K562 (cell line): ENCODE results near the gene SHISA6. TPM values are rescaled to one million over a fixed set of nuclear protein-coding genes. Genes with fewer than 3 reads are reported as not detected.

Experiments
- ATAC-seq: fragments of 200-7000 bp; cut with Tn5 transposase; 3 replicates; pipeline ENCODE4 v1.9.1; 2020; ENCODE audit warnings: moderate library complexity
- BruUV-seq: library from RNA; stranded (reverse); fragments of 400-500 nt; replicated peaks from 2 replicates; lab custom pipeline; 2021; lab: Mats Ljungman, UMichigan
- CTCF ChIA-PET: fragments of 300-600 bp; formaldehyde crosslinking; extraction: SDS; loops from one replicate; lab custom pipeline; 2021; ENCODE audit warnings: low intra/inter-chr PET ratio; lab: Yijun Ruan, JAX
- POLR2A ChIA-PET: fragments of 300-600, 350-650 bp; sonication (Branson Sonifier 250); formaldehyde crosslinking; extraction: SDS; loops from one replicate; lab custom pipeline; 2021; ENCODE audit warnings: antibody characterized with exemption, inconsistent platforms; lab: Yijun Ruan, JAX
- DNase-seq, 4 experiments: peaks; one replicate each; pipeline versions ENCODE4 v3.0.0 to v3.0.0-alpha.2; 2011 to 2018; ENCODE audit warnings: low spot score in 3 of 4, mixed read lengths in 3 of 4; ENCODE audit errors: extremely low read depth in 1 of 4
- FAIRE-seq: peaks from 2 replicates; lab custom pipeline; 2011; peaks lifted over from hg19 to GRCh38; lab: Jason Lieb, UNC
- H2AFZ ChIP-seq: 2 replicates; pipeline ENCODE4 v1.6.0; 2011; ENCODE audit warnings: low read depth, low read length, control low read depth, inconsistent platforms
- H3K27ac ChIP-seq: fragments of 200-600 bp; 3 replicates; pipeline ENCODE4 v1.8.0; 2011; ENCODE audit warnings: low read depth, mild to moderate bottlenecking, control low read depth, inconsistent platforms, low read length, moderate library complexity, mixed read lengths; ENCODE audit errors: extremely low read depth
- H3K27me3 ChIP-seq, 2 experiments: fragments of 300-600 bp in 1 of 2; 2 replicates in 1 of 2; 3 replicates in 1 of 2; pipeline versions ENCODE4 v1.6.0 to v1.8.0; 2011; ENCODE audit warnings: inconsistent platforms in 2 of 2, low read length in 2 of 2, mild to moderate bottlenecking in 1 of 2, mixed read lengths in 1 of 2, moderate library complexity in 1 of 2; ENCODE audit not compliant: control insufficient read depth in 2 of 2, insufficient read depth in 2 of 2
- H3K36me3 ChIP-seq: fragments of 300-600 bp; 3 replicates; pipeline ENCODE4 v1.8.0; 2011; ENCODE audit warnings: mild to moderate bottlenecking, low read length, inconsistent platforms; ENCODE audit not compliant: control insufficient read depth, insufficient read depth
- H3K4me1 ChIP-seq, 2 experiments: fragments of 200-600 bp in 1 of 2; replicated peaks in 1 of 2; 2 replicates in 1 of 2; 3 replicates in 1 of 2; pipeline versions ENCODE4 v1.5.1 to v1.8.0; 2011; ENCODE audit warnings: inconsistent platforms in 2 of 2, low read length in 2 of 2, mild to moderate bottlenecking in 1 of 2, mixed read lengths in 1 of 2, moderate library complexity in 1 of 2; ENCODE audit not compliant: control insufficient read depth in 2 of 2, insufficient read depth in 2 of 2
- H3K4me2 ChIP-seq: 2 replicates; pipeline ENCODE4 v1.6.1; 2011; ENCODE audit warnings: low read length, control low read depth, inconsistent platforms, mixed read lengths; ENCODE audit not compliant: insufficient read depth
- H3K4me3 ChIP-seq: fragments of 200-600 bp; sonication (generic), shearing (Covaris generic); 2 replicates; pipeline ENCODE4 v1.5.1; 2016; ENCODE audit warnings: control low read depth, inconsistent platforms
- H3K79me2 ChIP-seq: fragments of 200-600 bp; 3 replicates; pipeline ENCODE4 v1.8.0; 2011; ENCODE audit warnings: low read length, inconsistent platforms; ENCODE audit not compliant: control insufficient read depth, insufficient read depth
- H3K9ac ChIP-seq, 2 experiments: 2 replicates each; pipeline versions ENCODE4 v1.6.0 to v1.6.1; 2011; ENCODE audit warnings: low read depth in 2 of 2, low read length in 2 of 2, control low read depth in 1 of 2, inconsistent platforms in 1 of 2, mild to moderate bottlenecking in 1 of 2, mixed read lengths in 1 of 2; ENCODE audit not compliant: insufficient read depth in 1 of 2
- H3K9me1 ChIP-seq: one replicate; pipeline ENCODE4 v1.6.0; 2011; ENCODE audit warnings: inconsistent platforms, mild to moderate bottlenecking, low read length, moderate library complexity; ENCODE audit not compliant: control insufficient read depth, insufficient read depth
- H3K9me3 ChIP-seq: replicated peaks from 2 replicates; pipeline ENCODE4 v1.5.1; 2011; ENCODE audit warnings: low read depth, low read length, inconsistent platforms; ENCODE audit not compliant: control insufficient read depth, insufficient read depth
- H4K20me1 ChIP-seq: replicated peaks from 2 replicates; pipeline ENCODE4 v1.6.1; 2011; ENCODE audit warnings: low read length, inconsistent platforms, mixed read lengths; ENCODE audit not compliant: control insufficient read depth, insufficient read depth
- AFF4 ChIP-seq: sonication (generic); formaldehyde crosslinking; IDR thresholded peaks from 2 replicates; pipeline ENCODE4 v1.8.0; 2023; ENCODE audit warnings: mild to moderate bottlenecking, missing genetic modification reagents
- FOXP4 ChIP-seq: sonication (generic); formaldehyde crosslinking; IDR thresholded peaks from 2 replicates; pipeline ENCODE4 v1.8.0; 2022; ENCODE audit warnings: mild to moderate bottlenecking, missing genetic modification reagents, borderline replicate concordance
- GATAD2B ChIP-seq: fragments of 450-650 bp; IDR thresholded peaks from 2 replicates; pipeline ENCODE4 v1.6.1; 2017; ENCODE audit warnings: mild to moderate bottlenecking, borderline replicate concordance
- IRF2 ChIP-seq: sonication (generic); formaldehyde crosslinking; IDR thresholded peaks from 2 replicates; pipeline ENCODE4 v1.8.1; 2022; ENCODE audit warnings: mild to moderate bottlenecking, missing genetic modification reagents
- NFE2 ChIP-seq: IDR thresholded peaks from 2 replicates; pipeline ENCODE4 v1.6.1; 2014; ENCODE audit warnings: antibody characterized with exemption, low read depth
- RFX1 ChIP-seq: fragments of 450-650 bp; IDR thresholded peaks from 2 replicates; pipeline ENCODE4 v1.6.1; 2016; ENCODE audit warnings: mild to moderate bottlenecking, moderate library complexity
- U2AF2 ChIP-seq: fragments of 200-400 bp; formaldehyde crosslinking; optimal IDR thresholded peaks from 2 replicates; pipeline ENCODE3; 2017; ENCODE audit warnings: low read depth, mild to moderate bottlenecking, low read length
- WGBS: fragments of 100-300 bp; shearing (Covaris generic); methylation state at CpG from one replicate; pipeline ENCODE4 v1.1.6; 2016; ENCODE audit warnings: low coverage, mixed read lengths; ENCODE audit not compliant: insufficient coverage; ENCODE audit errors: missing lambda C conversion rate; 5-methylcytosine and 5-hydroxymethylcytosine counted together
- in situ Hi-C: fragments of 300-500 bp; cut with MboI; formaldehyde crosslinking; loops from 4 replicates; pipeline ENCODE4 v1.15.0; 2018; ENCODE audit warnings: inconsistent platforms, mixed read lengths
- intact Hi-C: fragments of 100-400 bp; cut with micrococcal nuclease; formaldehyde crosslinking; loops from 2 replicates; pipeline ENCODE4 v1.14.2; 2022
- polyA plus RNA-seq, 8 experiments: library from polyadenylated mRNA; depleted of rRNA in 4 of 8; stranded (reverse) in 5 of 8; unstranded in 3 of 8; fragments of >200 nt; fragmentation: Nextera tagmentation in 2 of 8; fragmentation: Illumina TruSeq in 1 of 8; extraction: Ambion mirVana in 2 of 8; extraction: Trizol in 1 of 8; gene quantifications; 2 replicates each; pipeline versions ENCODE4 v1.2.1 to v1.2.3, GENCODE V29; 2011 to 2014; ENCODE audit warnings: inconsistent platforms in 1 of 8, missing spikeins in 1 of 8
- total RNA-seq, 7 experiments: library from RNA; depleted of rRNA in 6 of 7; stranded (reverse); fragments of >200 nt in 6 of 7; fragmentation: Illumina TruSeq in 2 of 7; extraction: Trizol in 2 of 7; gene quantifications; 2 replicates each; pipeline versions ENCODE4 v1.2.1 to v1.2.3, GENCODE V29; 2011 to 2021; ENCODE audit warnings: low replicate concordance in 1 of 7

The SHISA6 gene
- total and polyA plus RNA-seq, 9 of the 15 experiments (the other 6 are each of a cell fraction or from before 2014, with no cell fraction given), result not detected

- peaks cover 0 to 11% of the 10 kb centered on the region in 2 experiments; a peak in 1 of 5 replicates for H3K27me3 ChIP-seq
- CTCF ChIA-PET, result no interaction called here
- DNase-seq, result no peak
- POLR2A ChIA-PET, result no interaction called here
- in situ Hi-C loops, result no loop called here
- H3K9ac ChIP-seq, result no peak overlapping the region
- no peaks in the 10 kb centered on the region for H3K9me1 ChIP-seq
- H3K79me2 ChIP-seq, result no peaks in the 10 kb centered on the region
- H3K36me3 ChIP-seq, result no peaks in the 10 kb centered on the region
- peaks cover 0 to 2% of the 10 kb centered on the region in 2 experiments; a peak in 2 of 5 replicates for H3K4me1 ChIP-seq
- no peak overlapping the region for H3K27ac ChIP-seq
- WGBS, result 0% methylated on average over 2 of the region's 6 CpGs
- no peak for FAIRE-seq
- no peaks in the 10 kb centered on the region for H3K9me3 ChIP-seq
- intact Hi-C loops, result no loop called here
- no peak for ATAC-seq
- TF ChIP-seq NFE2 (no peak), IRF2 (CRISPR knock-in tag) (no peak), FOXP4 (CRISPR knock-in tag) (no peak), RFX1 (no peak), AFF4 (CRISPR knock-in tag) (no peak), GATAD2B (no peak), U2AF2 (no peak)
- no TSS peak for BruUV-seq
- H2AFZ ChIP-seq, result no peak overlapping the region
- no peak overlapping the region for H3K4me2 ChIP-seq
- H3K4me3 ChIP-seq, result no peak overlapping the region
- H4K20me1 ChIP-seq, result no peaks in the 10 kb centered on the region
Measured at GRCh38 chr17:11610999-11611566, 370.1 kb downstream of the SHISA6 start.
